RCC 7860 (cell line): Measurements from ENCODE around the gene GZMA.
"Not testable (repeated sequence)": the region's sequence is repeated elsewhere in the genome, so short reads cannot be mapped to it uniquely, and the experiment has no call there.

Experiments
- DNase-seq: peaks from one replicate; pipeline ENCODE4 v3.0.0-alpha.2; 2015; ENCODE audit warnings: low spot score
- FAIRE-seq: peaks from 2 replicates; lab custom pipeline; 2012; peaks lifted over from hg19 to GRCh38; lab: Jason Lieb, UNC

Gene GZMA

DNA sequence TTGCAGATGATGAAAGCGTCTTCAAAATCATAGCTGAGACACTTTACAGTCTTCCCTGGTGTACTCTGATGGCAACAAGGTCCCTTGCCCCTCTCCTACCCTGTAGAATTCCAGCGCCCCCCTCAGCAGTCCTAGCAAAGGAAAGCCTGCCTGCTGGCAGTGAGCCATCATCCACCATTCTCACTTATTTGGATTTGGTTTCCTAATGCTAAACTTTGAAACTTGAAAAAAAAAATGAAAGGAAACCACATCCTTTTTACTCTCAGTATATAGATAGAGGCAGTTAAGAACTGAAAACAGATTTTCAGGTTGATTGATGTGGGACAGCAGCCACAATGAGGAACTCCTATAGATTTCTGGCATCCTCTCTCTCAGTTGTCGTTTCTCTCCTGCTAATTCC is at the start of gene GZMA:
Gene GZMA, plus strand, starts transcription at position 299 of the 400 bp plus-strand sequence. Its CDS starts 37 bp downstream, at position 336.
- DNase-seq (no peak), FAIRE-seq (no peak)

DNA sequence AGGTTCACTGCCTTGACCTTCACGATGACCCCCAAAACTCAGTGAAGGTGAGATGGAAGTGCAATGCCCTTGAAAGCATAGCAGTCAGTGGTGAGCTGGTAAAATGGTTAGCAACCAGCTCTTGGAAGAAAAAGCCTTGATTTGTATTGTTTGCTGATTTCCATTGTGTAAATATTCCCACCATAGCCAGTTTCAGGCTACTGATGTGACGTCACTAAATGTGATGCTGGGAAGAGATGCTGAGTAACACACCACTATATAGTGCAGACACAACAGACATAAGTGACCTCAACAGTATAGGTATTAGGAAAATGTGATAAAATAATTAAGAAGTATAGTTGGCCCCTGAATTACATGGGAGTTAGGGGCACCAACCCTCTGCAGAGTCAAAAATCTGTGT is 47.3 kb upstream of the GZMA start:
- FAIRE-seq (no peak), DNase-seq (no peak)

DNA sequence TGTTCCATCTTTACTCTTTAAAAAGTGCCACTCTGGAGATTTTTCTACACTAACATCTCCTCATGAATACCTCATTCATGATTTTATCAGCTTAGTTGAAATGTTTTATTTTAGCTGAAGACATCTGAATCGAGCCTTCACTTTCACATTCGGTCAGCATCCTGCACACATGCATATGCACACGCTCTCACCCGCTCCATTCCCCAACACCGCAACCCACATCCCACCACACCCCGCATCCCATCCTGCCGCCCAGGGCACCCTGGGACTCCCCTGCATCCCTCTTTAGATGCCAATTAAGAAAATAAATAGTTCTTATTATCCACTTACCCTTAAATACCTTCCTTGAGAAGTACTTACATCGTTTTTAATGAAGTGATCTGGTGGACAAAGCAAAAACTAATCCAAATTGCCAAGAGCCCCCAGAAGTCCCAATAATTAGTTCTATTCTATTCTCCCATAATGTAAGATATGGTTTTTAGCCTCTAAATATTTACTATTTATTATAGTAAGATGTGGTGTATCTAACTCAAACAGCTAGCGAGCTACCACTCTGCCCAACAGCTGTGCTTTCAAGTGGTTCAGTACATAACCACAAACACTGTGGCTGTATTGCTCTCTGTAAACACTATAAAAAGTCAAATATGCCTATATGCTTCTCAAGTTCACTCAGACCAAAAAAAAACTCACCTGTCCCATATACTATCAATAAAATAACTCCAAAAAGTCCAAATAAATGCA is 40.2 kb upstream of the GZMA start:
- no peak for DNase-seq
- no peak for FAIRE-seq

DNA sequence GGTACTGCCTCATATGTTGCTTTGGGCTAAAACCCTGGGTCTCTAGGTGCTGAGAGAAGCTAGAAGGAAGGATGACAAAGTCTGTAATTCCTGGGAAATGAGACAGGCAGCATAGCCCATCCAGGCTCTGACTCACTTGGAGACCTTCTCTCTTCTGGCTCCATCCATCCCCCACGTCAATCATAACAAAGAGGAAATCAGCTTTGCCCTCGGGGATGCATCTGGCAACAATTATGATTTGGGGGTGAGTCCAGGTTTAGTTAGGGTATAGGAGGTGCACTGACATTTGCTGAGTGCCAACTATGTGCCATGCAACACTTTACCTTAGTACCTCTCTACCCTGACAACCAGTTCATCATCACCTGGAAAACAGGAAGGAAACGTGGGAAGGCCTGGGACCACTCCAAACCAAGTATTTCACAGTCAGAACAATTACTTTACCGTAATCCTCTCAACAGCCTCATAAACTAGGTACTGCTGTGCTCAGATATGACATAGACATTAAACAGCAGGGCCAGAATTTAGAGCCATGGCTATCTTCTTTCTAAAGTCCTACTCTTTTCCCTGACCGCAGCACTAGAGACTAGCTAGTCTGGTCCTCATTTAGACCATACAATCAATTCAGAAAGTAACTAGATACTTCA is 39.1 kb upstream of the GZMA start:
- FAIRE-seq (no peak), DNase-seq (no peak)

- no peak for DNase-seq
- FAIRE-seq: no peak
Observed at GRCh38 chr5:55063899-55064298, 38.5 kb upstream of the GZMA start.

GRCh38 chr5:55064523-55064922 is 37.9 kb upstream of the GZMA start:
- DNase-seq (no peak), FAIRE-seq (no peak)

- DNase-seq (no peak), FAIRE-seq (no peak)
Observed at GRCh38 chr5:55066277-55066676, 36.2 kb upstream of the GZMA start.

DNA sequence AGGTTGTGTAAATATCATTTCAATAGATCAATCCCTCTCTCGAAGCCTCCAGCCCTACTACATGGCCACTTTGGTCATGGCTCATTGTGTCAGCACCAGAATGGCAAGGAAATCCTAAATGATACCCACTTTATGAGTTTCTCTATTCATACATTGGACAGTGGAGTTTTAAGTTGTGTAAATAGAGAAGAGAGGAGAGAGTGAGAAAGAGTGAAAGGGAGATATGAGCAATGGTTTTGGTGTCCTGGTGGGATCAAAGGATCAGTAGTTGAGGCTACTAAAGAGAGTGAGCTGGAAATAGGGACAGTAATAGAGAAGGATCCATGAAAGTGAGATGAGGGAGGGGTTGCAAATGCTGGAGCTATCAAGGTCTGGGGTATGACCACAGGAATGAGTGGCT is 31.5 kb upstream of the GZMA start:
- DNase-seq (no peak), FAIRE-seq (no peak)

- FAIRE-seq (no peak), DNase-seq (no peak)
Observed at GRCh38 chr5:55071413-55071812, 31.0 kb upstream of the GZMA start.

DNA sequence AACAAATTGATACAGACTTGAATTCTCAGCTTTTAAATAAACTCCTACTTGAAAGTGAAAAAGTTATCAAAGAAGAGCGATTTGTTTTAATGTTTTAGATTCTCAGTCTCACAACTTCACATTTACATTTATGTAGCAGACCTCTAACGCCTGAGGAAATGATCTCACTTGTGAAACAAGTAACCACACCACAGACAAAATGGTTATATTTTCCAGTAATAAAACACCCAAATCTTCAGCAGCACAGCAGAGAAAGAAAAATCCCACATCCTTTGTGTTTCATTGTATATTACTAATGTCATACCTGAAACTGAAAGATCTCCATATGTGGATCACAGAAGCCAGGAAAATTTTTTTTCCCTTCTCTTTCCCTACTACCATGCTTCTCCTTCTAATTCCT is 29.8 kb upstream of the GZMA start:
- no peak for DNase-seq
- FAIRE-seq: no peak

GRCh38 chr5:55073211-55073610 is 29.2 kb upstream of the GZMA start:
- FAIRE-seq (no peak), DNase-seq (no peak)

DNA sequence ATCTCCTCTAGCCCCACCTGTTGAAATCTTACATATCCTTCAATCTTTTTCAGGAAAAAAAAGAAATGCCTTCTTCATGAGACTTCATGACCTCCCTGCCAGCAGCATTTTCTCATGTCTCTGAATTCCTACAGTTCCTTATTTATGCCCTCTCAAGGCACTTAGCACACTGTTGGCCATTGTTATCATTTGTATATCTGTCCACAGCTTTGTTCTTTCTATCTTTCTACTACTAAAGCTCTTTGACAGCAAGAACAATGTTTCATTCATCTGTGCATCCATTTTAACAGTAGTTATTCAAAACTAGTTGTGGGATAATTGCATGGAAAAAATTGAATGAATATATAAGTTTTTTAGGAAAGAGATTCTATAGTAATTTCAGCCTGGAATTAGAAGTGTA is 20.9 kb upstream of the GZMA start:
- FAIRE-seq (no peak), DNase-seq (no peak)

- FAIRE-seq: not testable (repeated sequence)
Observed at GRCh38 chr5:55089301-55089700, 13.1 kb upstream of the GZMA start.

GRCh38 chr5:55091011-55091410 is 11.4 kb upstream of the GZMA start:
- not testable (repeated sequence) for DNase-seq, FAIRE-seq

More at GRCh38 chr5:55089301-55089700, 13.1 kb upstream of the GZMA start:
- not testable (repeated sequence) for DNase-seq

DNA sequence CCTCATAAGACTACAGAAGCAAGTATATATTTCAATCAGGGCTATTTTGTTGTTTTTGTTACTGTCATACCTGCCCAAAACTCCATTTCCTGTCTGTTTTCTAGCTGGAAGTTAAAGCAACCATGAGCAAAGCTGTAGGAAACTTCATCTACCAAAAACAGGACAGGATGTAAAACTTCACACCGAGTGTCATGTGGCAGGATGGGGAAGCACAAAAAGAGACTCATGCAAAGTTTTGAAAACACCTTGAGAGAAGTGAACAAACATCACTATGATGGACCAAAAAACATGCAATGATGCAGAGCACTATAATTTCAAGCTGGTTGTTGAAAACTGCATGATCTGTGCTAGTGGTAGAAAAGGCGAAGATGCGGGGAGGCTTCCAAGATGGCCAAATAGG is 6.3 kb upstream of the GZMA start:
- DNase-seq (no peak), FAIRE-seq (no peak)

GRCh38 chr5:55096861-55097260 is 5.6 kb upstream of the GZMA start:
- DNase-seq (no peak), FAIRE-seq (no peak)

GRCh38 chr5:55101148-55101547 is 1.3 kb upstream of the GZMA start:
- not testable (repeated sequence) for FAIRE-seq

DNA sequence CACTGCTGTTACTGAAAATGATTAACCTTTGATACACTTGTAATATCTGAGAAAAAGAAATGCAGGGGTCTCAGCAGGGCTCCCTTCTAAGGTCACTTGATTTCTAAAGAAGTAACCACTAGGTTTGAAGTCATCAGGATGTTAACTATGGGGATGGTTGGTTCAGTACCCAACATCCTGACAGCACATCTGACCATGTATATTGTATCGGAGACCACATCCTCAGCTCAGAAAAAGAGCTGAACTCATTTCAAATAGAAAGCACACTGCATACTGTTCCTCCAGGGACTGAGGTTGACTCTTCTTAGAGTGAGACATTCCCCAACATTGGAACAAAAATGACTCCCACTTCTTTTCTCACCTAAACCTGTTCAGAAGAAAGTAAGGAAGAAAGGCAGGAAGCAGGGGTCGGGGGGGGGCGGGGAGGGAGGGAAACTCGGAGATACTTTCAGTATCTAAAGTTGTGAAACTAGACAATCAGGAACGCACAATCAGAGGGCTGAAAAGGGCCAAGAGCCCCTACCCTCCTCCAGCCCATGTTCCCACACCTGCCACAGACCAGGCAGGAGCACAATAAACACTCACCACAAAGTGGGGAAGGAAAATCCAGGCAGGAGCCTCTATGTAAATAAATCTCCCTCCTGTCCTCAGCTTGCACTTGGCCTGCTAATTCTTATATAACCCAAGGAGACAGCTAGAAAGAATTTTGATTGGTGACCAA is 730 bp upstream of the GZMA start:
- FAIRE-seq: no peak

More at GRCh38 chr5:55101148-55101547, 1.3 kb upstream of the GZMA start:
- DNase-seq: not testable (repeated sequence)

DNA sequence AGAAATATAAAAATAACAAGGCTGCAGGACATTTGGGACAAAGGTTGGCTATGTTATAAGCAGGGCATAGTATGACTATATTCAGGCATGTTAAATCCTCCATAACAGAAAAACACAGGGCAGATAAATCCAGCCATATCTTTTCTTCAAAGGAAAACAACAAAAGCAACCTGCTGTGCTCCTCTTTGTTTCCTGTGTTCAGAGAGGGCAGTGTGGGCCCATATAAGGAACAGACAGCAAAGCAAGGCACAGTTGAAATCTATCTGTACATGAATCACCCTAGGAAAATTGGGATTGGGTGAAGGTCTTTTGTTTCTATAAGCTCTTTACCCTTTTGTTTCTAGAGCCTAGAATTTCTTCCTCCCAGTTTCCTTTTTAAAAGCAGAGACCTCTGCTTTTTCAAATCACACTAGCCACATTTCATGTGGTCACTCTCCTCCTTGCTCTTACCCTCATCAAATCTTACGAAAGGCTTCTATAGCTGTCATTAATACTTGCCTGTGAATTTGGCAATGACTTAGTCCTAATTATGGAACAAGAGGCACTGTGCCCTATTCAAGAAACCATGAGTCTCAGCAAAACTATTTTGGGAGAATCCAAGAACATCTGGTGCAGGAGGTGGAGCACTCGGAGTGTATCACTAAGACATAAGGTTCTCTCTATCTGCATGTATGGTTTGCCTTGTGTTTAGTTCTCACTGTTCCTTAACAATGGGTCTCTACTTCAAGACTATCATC is 1.8 kb downstream of the GZMA start:
- no peak for FAIRE-seq
- no peak for DNase-seq

More for the DNA sequence above, 730 bp upstream of the GZMA start:
- no peak for DNase-seq

DNA sequence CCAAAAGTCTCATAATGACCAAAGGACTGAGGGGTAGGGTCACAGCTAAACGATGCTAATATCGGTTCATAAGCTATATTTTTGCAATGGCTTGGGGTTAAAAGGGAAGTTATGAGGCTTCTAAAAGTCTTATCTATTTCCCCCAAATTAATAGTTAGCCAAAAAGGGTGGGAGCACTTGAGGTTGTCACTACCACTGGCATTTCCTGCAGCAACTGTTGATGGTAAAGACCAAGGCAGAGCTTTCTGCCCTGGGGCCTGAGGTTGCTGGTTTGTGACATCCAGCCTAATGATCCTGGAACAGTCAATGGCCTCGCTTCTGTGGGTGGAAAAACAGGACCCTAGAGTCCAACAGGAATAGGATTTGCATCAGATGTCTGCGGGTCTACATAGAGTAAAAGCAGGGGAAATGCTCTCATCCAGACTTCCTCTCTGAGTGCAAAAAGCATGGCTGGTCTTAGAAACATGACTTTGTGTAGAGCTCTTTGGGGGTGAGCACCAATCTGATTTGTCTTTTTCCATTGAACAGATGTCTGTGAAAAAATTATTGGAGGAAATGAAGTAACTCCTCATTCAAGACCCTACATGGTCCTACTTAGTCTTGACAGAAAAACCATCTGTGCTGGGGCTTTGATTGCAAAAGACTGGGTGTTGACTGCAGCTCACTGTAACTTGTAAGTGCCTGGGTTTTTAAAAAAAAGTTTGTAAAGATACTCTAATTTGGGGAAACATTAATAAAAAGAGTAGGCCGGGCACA is 2.7 kb downstream of the GZMA start:
- no peak for FAIRE-seq
- no peak for DNase-seq
